GM19452 (cell line): ENCODE results near the gene TACR2.
A peak's percentile ranks its signal among the peaks of the same experiment; 100 is the strongest.
"Not testable (repeated sequence)": the region's sequence is repeated elsewhere in the genome, so short reads cannot be mapped to it uniquely, and the experiment has no call there.

Experiments
- ATAC-seq: cut with Tn5 transposase; IDR thresholded peaks from one replicate; pipeline ENCODE4 v1.9.1; 2021; ENCODE audit not compliant: unreplicated experiment

TACR2 gene

DNA sequence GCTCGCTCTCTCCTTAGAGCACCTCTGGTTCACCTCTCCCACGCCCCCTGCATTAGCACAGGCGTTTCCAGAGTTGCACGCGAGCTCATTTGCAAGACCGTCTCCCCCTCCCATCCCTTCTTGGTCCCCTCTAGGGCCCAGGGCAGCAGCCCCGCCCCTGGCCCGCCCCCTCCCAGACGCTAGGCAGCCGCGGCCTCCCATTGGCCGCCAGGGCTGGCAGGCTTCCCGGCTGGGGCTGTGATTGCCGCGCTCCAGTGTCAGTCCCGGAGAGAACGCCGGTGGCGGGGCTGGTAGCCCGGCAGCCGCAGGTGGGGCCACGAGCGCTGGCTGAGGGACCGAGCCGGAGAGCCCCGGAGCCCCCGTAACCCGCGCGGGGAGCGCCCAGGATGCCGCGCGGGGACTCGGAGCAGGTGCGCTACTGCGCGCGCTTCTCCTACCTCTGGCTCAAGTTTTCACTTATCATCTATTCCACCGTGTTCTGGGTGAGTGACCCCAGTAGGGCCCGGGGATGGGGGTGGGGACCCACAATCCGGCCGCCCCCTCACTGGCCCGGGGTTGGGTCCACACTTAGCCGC, 34.6 kb upstream of the TACR2 start, which contains the start of gene TSPAN15:
TSPAN15 (plus strand) TSS at position 257 of the 575 bp plus-strand sequence; CDS start at position 387, 130 bp downstream.
- peak; percentile 72 for ATAC-seq

DNA sequence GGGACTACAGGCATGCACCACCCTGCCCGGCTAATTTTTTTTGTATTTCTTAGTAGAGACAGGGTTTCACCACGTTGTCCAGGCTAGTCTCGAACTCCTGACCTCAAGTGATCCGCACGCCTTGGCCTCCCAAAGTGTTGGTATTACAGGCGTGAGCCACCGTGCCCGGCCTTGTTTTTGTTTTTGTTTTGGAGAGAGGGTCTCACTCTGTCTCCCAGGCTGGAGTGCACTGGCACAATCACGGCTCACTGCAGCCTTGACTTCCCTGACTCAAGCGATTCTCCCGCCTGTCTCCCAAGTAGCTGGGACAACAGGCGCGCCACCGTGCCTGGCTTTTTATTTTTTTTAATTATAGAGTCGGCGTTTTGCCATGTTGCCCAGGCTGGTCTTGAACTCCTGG, 33.7 kb upstream of the TACR2 start:
- not testable (repeated sequence) for ATAC-seq

DNA sequence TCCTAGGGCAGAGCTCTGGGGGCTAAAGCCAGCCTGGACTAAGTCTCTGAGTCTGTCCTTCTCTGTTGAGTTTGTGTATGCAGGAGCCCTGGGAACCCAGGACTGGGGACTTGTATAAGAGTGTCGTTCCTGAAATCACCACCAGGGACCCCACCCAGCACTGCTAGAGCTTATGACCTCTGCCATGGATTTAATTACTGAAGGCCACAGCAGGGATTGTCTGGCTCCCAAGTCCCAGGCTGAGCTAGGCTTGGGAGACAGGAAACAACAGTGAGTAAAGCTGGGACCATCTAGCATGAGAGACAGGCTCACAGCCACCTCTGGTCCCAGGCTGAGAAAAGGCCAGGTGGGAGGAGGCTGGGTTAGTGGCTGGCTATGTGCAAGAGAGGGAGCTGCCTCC, 33.1 kb upstream of the TACR2 start:
- ATAC-seq: peak; percentile 58

GRCh38 chr10:69446650-69447151, 30.0 kb upstream of the TACR2 start:
- no peak for ATAC-seq

DNA sequence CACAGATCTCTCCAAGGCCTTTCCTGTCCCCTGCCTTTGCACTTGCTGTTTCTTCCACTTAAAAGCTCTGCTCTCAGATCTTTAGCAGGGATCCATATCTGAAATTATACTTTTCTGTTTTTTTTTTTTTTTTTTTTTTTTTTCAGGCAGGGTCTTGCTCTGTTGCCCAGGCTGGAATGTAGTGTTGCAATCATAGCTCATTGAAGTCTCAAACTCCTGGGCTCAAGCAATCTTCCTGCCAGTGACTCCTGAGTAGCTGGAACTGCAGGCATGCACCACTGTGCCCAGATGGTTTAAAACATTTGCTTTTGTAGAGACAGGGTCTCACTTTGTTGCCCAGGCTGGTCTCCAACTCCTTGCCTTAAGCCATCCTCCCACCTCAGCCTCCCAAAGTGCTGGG, 29.5 kb upstream of the TACR2 start:
- ATAC-seq: no peak

DNA sequence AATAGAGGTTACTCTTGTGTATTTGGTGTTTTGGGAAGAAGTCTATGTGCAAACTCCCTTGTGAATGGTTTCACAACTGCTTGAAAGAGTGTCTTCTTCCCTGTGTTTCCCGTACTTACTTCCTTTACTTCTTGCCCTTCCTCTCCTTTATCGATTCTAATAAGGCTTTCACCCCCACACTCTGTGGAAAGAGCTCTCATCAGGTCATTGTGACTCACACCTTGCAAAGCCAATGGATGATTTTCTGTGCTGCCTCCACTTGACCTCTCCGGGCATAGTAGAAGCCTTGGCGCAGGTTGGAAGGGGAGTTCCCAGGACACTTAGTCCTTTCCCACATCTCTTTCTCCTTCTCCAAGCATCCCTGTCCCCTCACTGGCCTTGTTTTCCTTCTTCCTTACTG, 28.3 kb upstream of the TACR2 start:
- ATAC-seq: no peak

GRCh38 chr10:69443354-69443753, 26.6 kb upstream of the TACR2 start:
- ATAC-seq: no peak

DNA sequence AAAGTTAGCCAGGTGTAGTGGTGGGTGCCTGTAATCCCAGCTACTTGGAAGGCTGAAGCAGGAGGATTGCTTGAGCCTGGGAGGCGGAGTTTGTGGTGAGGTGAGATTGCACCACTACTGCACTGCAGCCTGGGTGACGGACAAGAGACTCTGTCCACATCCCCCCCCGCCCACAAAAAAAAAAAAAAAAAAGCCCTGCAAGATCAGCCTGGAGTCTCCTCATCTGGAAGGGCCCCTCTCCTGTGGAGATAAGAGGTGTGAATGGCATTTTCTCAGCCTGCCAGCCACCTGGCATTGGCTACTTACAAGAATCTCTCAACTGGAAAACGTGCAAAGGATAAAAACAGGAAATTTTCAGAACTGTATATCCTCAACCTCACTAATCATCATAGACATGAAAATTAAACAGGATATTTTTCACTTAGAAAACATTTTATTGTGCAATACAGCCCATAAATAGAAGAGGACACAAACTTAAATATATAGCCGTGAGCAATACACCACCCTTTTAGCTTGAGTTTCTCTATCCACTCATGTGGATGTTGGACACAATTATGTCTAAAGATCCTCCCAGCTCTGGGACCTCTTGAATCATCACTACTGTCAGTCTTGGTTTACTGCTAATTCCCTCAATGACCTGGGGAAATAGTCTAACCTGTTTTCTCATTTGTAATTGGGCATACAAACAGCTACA, 23.2 kb upstream of the TACR2 start:
- no peak for ATAC-seq

DNA sequence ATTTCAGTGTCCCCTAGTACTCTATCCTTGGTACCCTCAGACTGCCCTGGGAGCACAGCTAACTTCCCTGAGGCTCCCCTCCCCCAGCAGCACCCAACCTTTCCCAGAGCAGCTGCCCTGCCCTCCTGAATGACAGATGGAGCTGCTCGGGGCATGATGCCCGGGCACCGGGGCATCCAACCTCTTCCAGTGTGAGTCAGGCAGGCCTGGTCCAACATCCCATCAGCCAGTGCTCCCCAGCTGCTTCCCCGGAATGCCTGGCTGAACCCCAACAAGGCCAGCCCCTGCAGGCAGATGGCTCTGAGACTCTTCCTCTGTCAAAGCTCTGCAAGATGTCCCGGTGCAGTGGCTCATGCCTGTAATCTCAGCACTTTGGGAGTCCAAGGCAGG, 22.6 kb upstream of the TACR2 start:
- no peak for ATAC-seq

DNA sequence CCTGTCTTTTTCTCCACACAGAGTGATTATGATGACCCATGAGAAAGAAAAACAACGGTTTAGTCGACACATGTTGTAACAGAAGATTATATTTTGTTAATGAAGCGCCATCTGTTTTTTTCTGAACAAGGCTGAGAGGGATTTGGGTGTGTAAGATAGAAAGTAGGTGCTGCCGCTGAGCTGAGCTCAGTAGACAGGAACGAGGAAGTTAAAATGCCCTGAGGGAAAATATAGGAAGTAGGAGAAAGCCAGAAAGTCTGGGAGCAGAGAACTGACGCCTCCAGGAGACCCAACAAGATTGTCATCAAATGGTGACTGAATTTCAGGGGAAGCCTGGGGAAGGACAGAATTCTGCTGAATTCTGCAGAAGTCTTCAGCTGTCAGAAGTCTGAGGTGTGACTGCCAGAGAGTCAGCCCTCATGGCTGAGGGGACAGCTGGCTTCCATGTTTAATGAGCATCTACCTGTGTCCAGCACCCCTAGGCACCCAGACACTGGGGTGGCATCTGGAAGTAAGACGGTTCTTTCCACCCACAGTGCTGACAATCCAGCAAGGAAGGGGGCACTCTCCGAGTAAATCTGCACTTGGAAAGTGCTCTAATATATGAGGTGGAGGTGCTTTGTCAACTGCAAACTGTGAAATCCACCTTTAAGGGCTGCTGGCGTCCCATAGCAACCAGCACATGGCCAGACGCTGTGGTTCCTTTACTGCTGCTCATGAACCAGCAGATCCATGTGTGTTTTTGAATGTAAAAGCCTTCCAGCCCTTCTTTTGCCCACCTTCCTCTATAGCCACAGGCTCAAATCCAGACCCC, 22.0 kb upstream of the TACR2 start:
- no peak for ATAC-seq

GRCh38 chr10:69437321-69438259, 20.9 kb upstream of the TACR2 start:
- ATAC-seq: no peak

GRCh38 chr10:69435966-69436520, 19.3 kb upstream of the TACR2 start:
- no peak for ATAC-seq

- no peak for ATAC-seq
Measured at GRCh38 chr10:69434926-69435325, 18.2 kb upstream of the TACR2 start.

GRCh38 chr10:69434169-69434568, 17.5 kb upstream of the TACR2 start:
- no peak for ATAC-seq

DNA sequence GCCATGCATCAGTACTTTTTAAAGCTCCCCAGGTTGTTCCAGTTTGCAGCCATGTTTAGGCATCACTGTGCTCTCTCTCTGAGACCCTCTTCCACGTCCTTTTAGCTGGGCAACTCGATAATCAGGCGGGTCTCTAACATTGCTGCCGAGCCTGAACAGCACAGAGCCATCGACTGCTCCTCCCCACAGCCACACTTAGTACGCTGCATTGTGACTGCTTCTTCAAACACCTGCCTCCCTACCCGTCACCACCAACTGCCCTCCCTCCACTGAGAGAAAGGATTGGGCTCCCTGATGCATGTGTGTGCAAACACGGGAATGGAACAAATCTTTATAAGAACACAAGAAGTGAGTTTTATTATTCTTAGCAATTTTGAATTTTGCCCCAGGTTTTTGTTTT, 11.4 kb upstream of the TACR2 start:
- no peak for ATAC-seq

- no peak for ATAC-seq
Measured at GRCh38 chr10:69426376-69426727, 9.6 kb upstream of the TACR2 start.

- ATAC-seq: no peak
Measured at GRCh38 chr10:69425511-69426298, 9.0 kb upstream of the TACR2 start.

DNA sequence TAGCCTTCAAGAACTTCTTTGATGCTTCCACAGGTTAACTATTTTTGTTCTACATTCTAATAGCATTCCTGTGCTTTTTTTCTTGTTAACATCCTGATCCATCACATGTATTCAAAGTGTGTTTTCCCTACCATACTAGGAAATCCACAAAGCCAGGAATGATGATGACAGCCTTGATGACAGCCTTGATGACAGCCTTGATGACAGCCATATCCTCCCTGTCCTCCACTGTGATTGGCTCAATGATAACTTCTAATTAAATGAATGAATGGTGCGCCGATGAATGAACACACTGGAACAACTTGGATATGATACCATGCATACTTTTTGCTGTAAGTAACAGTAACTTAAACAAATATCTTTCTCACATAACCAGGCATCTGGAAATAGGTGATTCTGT, 8.3 kb upstream of the TACR2 start:
- ATAC-seq: no peak

- ATAC-seq: no peak
Measured at GRCh38 chr10:69422676-69423075, 6.0 kb upstream of the TACR2 start.
